Fibroblast of skin of right biceps (primary cell): ENCODE results near the gene ZSCAN18.
"Not testable (repeated sequence)": the region's sequence is repeated elsewhere in the genome, so short reads cannot be mapped to it uniquely, and the experiment has no call there.

Source experiments
- DNase-seq: peaks from one replicate; pipeline ENCODE4 v3.0.0-alpha.2; 2013

Gene ZSCAN18

GRCh38 chr19:58097781-58098681, at the start of gene ZSCAN18:
ZSCAN18 (minus strand) TSS chr19:58098231; CDS start chr19:58090267, 7,964 bp downstream.
- DNase-seq, result peak; percentile 95

- DNase-seq, result not testable (repeated sequence)
Measured at GRCh38 chr19:58147475-58147874, 49.4 kb upstream of the ZSCAN18 start.

GRCh38 chr19:58145849-58146248, 47.8 kb upstream of the ZSCAN18 start:
- no peak for DNase-seq

- no peak for DNase-seq
Measured at GRCh38 chr19:58134244-58134643, 36.2 kb upstream of the ZSCAN18 start.

- no peak for DNase-seq
Measured at GRCh38 chr19:58129284-58129683, 31.3 kb upstream of the ZSCAN18 start.

- peak; percentile 8 for DNase-seq
Measured at GRCh38 chr19:58128041-58128685, 30.1 kb upstream of the ZSCAN18 start.

GRCh38 chr19:58123354-58123753, 25.3 kb upstream of the ZSCAN18 start:
- DNase-seq, result no peak

GRCh38 chr19:58118979-58119733, 21.1 kb upstream of the ZSCAN18 start:
- DNase-seq, result no peak

GRCh38 chr19:58117841-58118575, 20.0 kb upstream of the ZSCAN18 start:
- peak; percentile 18 for DNase-seq

- no peak for DNase-seq
Measured at GRCh38 chr19:58108546-58108817, 10.5 kb upstream of the ZSCAN18 start.

- no peak for DNase-seq
Measured at GRCh38 chr19:58107778-58108545, 9.9 kb upstream of the ZSCAN18 start.

GRCh38 chr19:58098682-58098998, 609 bp upstream of the ZSCAN18 start:
- DNase-seq, result no peak

GRCh38 chr19:58097349-58097748, 682 bp downstream of the ZSCAN18 start:
- no peak for DNase-seq

- no peak for DNase-seq
Measured at GRCh38 chr19:58096884-58097283, 1.1 kb downstream of the ZSCAN18 start.

- DNase-seq, result no peak
Measured at GRCh38 chr19:58095328-58095727, 2.7 kb downstream of the ZSCAN18 start.

- DNase-seq, result no peak
Measured at GRCh38 chr19:58093071-58093470, 5.0 kb downstream of the ZSCAN18 start.

- DNase-seq, result no peak
Measured at GRCh38 chr19:58091251-58091995, 6.6 kb downstream of the ZSCAN18 start.

- DNase-seq, result no peak
Measured at GRCh38 chr19:58089846-58090245, 8.2 kb downstream of the ZSCAN18 start.

- no peak for DNase-seq
Measured at GRCh38 chr19:58088521-58089052, 9.4 kb downstream of the ZSCAN18 start.

- no peak for DNase-seq
Measured at GRCh38 chr19:58086825-58087710, 11.0 kb downstream of the ZSCAN18 start.
